Esophagus muscularis mucosa (tissue), 4 donors: Measurements from ENCODE around the gene KLHL10.

ENCODE experiments used
- CTCF ChIP-seq, 3 experiments: fragments of 200-600 bp in 2 of 3; fragments of 450-650 bp in 1 of 3; sonication (generic) in 2 of 3; IDR thresholded peaks; one replicate each; pipeline ENCODE4 v1.5.1; 2017 to 2019; ENCODE audit warnings: antibody characterized with exemption in 3 of 3, mild to moderate bottlenecking in 2 of 3, moderate library complexity in 1 of 3
- EP300 ChIP-seq: sonication (generic); formaldehyde crosslinking; IDR thresholded peaks from one replicate; pipeline ENCODE4 v1.6.1; 2017; ENCODE audit warnings: antibody characterized with exemption
- POLR2A ChIP-seq: fragments of 450-650 bp; IDR thresholded peaks from one replicate; pipeline ENCODE4 v1.6.1; 2017; ENCODE audit warnings: antibody characterized with exemption, moderate library complexity, mild to moderate bottlenecking, low read depth
- POLR2AphosphoS5 ChIP-seq, 2 donors: sonication (generic); formaldehyde crosslinking; IDR thresholded peaks; one replicate each; pipeline ENCODE4 v1.6.1; 2017; ENCODE audit warnings: antibody characterized with exemption in 2 of 2

- TF ChIP-seq CTCF (IDR thresholded peaks at IDR 0.05) = no peak
- TF ChIP-seq POLR2AphosphoS5 (IDR thresholded peaks at IDR 0.05) = no peak
- no peak for TF ChIP-seq POLR2A
- no peak for TF ChIP-seq EP300
Measured at GRCh38 chr17:41869426-41869825, 31.8 kb downstream of the KLHL10 start.
